ENCODE data around the gene ELAVL1. TPM values are rescaled to one million over a fixed set of nuclear protein-coding genes. Genes with fewer than 3 reads are reported as not detected.

ELAVL1 gene
- total and polyA plus RNA-seq, 2 of the 13 experiments (the other 11 are each of a cell fraction or from before 2014, with no cell fraction given) = 27.9 to 38.4 TPM

- 74% methylated on average over 10 of the region's 11 CpGs for WGBS (ENCODE audit: low lambda C conversion rate)
- Histone ChIP-seq H3K4me3 (replicated peaks in 1 of 3; ENCODE audit: insufficient read depth in 1 of 3, low read depth in 2 of 3, low read length in 3 of 3) (no peak overlapping the region), H4K20me1 (ENCODE audit: insufficient read depth, low read length) (peaks cover 50% of the 10 kb centered on the region), H3K79me2 (ENCODE audit: insufficient read depth, low read length) (peaks cover 73% of the 10 kb centered on the region), H3K27ac (ENCODE audit: extremely low read length, insufficient read depth, low read length) (peak overlapping the region; percentile 12), H3K9ac (ENCODE audit: insufficient read depth, low read depth, low read length) (no peak overlapping the region), H2AFZ (ENCODE audit: low read length) (no peak overlapping the region), H3K4me1 (ENCODE audit: insufficient read depth, low read length) (peaks cover 39% of the 10 kb centered on the region), H3K4me2 (ENCODE audit: low read depth, low read length) (no peak overlapping the region), H3K9me3 (ENCODE audit: low read length) (no peaks in the 10 kb centered on the region), H3K27me3 (ENCODE audit: control insufficient read depth in 1 of 2, insufficient read depth in 2 of 2, low read length in 2 of 2) (no peaks in the 10 kb centered on the region), H3K36me3 (replicated peaks in 1 of 2; ENCODE audit: control insufficient read depth in 1 of 2, insufficient read depth in 2 of 2, low read length in 2 of 2) (peaks cover 20 to 44% of the 10 kb centered on the region in 2 experiments)
- ATAC-seq (no peak), DNase-seq (ENCODE audit: low spot score) (no peak), FAIRE-seq (no peak)
- in situ Hi-C loops (cut with HindIII; ENCODE audit: extremely low pct_ligation_motif_present, low pct_unique_long_range_greater_than_20kb) (no loop called here), intact Hi-C loops (cut with micrococcal nuclease; ENCODE audit: unreplicated experiment) (no loop called here)
- CTCF ChIA-PET (ENCODE audit: low intra/inter-chr PET ratio, low total read pairs) = interaction anchor here (0.6 kb wide), 1 partner anchor 11 kb away, joined by 3 read pairs; no protein-coding TSS in a partner anchor
- BruUV-seq (replicated peaks) = no TSS peak
- TF ChIP-seq ZNF687 (CRISPR knock-in tag; IDR thresholded peaks at IDR 0.05) = peak; percentile 13; the same call in 1 of the 2 replicates
- no peak for TF ChIP-seq RORA (CRISPR knock-in tag; IDR thresholded peaks at IDR 0.05)
- no peak for TF ChIP-seq ZNF441 (CRISPR knock-in tag; IDR thresholded peaks at IDR 0.05; ENCODE audit: borderline replicate concordance)
- no peak for TF ChIP-seq ZNF563 (CRISPR knock-in tag; IDR thresholded peaks at IDR 0.05)
- no peak for TF ChIP-seq CHCHD3 (CRISPR knock-in tag; IDR thresholded peaks at IDR 0.05)
- TF ChIP-seq TBX3 (IDR thresholded peaks at IDR 0.05; ENCODE audit: borderline replicate concordance) = no peak
- no peak for TF ChIP-seq ZNF143 (CRISPR knock-in tag; IDR thresholded peaks at IDR 0.05)
- peak; percentile 78 for TF ChIP-seq ZBTB33 (CRISPR knock-in tag; IDR thresholded peaks at IDR 0.05)
- TF ChIP-seq ZNF572 (CRISPR knock-in tag; IDR thresholded peaks at IDR 0.05) = no peak
- TF ChIP-seq SNRNP70 (IDR thresholded peaks at IDR 0.05; ENCODE audit: low read depth, low read length) = no peak
- TF ChIP-seq ZNF263 (CRISPR knock-in tag; IDR thresholded peaks at IDR 0.05) = peak; percentile 83
- TF ChIP-seq NCOR1 (IDR thresholded peaks at IDR 0.05; ENCODE audit: borderline replicate concordance, low read length) = no peak
- TF ChIP-seq ZNF558 (CRISPR knock-in tag; IDR thresholded peaks at IDR 0.05; ENCODE audit: borderline replicate concordance) = no peak
- TF ChIP-seq IRF2 (CRISPR knock-in tag; IDR thresholded peaks at IDR 0.05) = no peak
- POLR2A ChIA-PET = no interaction called here
Observed at GRCh38 chr19:7993560-7993959, 11.9 kb downstream of the ELAVL1 start.
